NCI-H1436 (cell line): ENCODE data around the gene CST9.

Source experiments
- DNase-seq: peaks from one replicate; lab custom pipeline; 2025; lab: John Stamatoyannopoulos, UW

Gene CST9

GRCh38 chr20:23587631-23588030 is 18.1 kb downstream of the CST9 start:
- no peak for DNase-seq

GRCh38 chr20:23586735-23587525 is 18.8 kb downstream of the CST9 start:
- no peak for DNase-seq

DNA sequence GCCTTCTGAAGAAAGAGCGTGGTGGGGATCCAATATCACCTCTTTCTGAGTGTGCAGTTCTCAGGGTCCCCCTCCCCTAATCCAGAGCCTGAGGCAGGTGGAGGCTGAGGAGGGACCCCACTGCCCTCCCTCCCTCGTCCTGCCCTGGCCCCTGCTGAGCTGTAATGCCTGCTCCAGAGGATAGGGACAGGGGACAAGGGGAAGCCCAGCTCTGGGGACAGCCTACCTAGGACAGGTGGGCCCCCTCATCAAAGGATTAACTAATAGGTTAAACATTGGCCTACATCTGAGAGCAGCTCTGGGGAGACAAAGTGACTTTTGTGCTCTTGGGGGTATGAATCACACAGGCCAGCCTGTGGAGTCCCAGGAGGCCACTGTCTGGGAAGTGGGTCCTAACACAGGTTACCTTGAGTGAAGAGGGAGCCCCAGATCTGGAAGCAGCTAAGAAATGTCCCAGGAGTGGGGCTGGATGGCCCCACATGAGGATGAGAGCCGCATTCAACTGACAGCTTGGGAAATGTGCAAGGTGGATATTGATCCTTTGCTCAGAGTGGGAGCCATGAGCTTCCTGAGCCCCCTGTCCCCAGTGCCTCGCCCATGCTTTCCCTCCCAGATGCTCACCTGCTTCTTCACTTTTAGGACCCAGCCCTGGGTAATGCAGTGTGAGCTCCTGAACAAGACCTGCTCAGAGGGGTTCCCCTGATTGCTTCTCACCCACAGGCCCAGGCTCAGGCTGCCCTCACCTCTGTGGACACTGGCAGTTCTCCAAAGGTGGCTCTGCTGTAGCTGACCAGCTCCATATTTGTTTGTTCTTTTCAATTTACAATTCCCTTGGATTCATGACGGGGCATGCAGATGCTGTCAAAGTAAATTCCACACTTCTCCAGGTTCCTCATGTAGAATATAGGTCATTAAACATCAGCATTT is 19.6 kb downstream of the CST9 start:
- no peak for DNase-seq

DNA sequence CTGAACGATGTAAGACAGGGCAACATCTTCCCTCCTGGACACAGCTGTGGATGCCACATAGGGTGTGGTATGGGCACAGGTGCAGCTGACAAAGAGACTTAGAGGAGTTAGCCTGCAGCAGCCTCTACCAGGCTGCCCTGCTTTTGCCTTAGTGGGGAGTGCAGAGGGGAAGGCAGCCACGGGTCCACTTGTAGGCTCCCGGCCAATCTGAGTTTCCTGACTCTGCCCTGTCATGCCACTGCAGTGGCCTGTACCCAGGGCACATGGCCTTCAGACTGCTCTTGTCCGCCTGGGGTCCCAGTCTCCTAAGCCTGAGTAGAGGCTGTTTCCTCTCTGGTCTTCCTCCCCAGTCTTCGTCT is 20.3 kb downstream of the CST9 start:
- no peak for DNase-seq

DNA sequence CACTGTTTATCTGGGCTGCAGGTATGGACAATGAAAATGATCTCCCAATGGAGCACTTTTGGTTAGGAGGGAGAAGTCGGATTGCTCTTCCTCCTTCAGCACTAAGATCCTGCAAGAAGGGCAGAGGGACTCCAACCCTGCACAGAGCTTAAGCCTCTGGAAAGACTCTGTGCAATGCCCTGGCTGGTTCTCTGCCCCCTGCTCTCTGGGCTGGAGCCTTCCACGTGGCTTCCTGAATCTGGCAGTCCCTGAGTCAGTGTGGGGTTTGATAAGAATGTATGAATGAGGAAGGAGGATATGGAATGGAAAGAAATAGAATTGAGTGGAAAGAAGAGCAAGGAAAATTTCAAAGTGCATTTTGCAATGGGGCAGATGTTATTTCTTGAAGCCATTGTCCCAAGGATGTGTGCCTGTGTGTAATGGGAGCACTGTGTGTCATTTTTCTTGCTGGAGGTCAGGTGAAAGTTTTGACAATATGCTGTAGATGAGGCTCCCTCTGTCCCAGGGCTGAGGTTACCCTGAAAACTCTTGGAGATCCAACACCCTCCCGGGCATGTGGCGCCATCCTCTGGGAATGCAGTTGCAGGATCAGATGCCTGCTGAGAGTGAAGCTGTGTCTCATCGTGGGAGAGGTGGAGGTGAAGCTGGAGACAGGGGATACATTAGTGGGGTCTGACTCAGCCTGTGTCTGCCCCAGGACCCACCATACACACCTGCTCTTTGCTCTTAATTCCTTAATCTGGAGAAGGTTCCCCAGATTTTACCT is 21.1 kb downstream of the CST9 start:
- no peak for DNase-seq

DNA sequence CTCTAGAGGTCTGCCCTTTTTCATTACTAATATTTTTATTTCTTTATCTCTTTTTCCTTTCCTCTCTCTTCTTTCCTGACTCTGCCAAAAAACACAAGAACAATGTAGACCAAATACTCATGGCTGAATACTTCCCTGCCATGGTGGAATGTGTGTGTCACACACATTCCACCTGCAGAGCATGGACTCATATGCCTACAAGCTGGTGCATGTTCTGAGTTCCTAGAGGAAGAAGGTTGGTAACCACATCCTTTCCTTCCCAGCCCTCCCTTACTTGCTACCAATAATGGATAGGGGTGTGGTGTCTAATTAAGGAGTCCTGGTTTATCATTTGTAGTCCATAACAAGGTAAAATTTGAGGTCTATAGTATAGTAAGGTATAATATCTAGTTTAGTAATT is 22.2 kb downstream of the CST9 start:
- no peak for DNase-seq

DNA sequence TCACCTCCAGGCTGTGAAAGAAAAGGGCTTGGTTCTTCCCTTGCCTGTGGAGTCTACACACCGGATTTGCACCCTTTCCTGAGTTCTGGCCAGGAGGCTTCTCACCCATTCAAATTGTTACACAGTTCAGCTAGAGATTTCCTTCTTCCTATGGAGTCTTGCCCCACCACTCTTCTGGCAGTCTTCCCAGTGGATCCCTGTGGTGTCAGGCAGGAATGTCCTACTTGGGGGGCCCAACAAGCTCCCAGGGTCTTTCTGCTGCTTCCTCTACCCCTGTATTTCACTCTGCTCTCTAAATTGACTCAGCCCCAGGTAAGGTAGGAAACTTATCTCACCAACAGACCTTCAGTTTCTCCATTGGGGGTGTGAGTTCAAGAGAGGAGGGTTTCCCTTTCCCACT is 23.4 kb downstream of the CST9 start:
- no peak for DNase-seq

- peak; percentile 4 for DNase-seq
These were observed 23.9 kb downstream of the CST9 start for GRCh38 chr20:23581833-23582232.

- DNase-seq = no peak
These were observed 30.7 kb downstream of the CST9 start for GRCh38 chr20:23574977-23575376.

- no peak for DNase-seq
These were observed 35.4 kb downstream of the CST9 start for GRCh38 chr20:23570178-23570760.

GRCh38 chr20:23569570-23569969 is 36.1 kb downstream of the CST9 start:
- no peak for DNase-seq

DNA sequence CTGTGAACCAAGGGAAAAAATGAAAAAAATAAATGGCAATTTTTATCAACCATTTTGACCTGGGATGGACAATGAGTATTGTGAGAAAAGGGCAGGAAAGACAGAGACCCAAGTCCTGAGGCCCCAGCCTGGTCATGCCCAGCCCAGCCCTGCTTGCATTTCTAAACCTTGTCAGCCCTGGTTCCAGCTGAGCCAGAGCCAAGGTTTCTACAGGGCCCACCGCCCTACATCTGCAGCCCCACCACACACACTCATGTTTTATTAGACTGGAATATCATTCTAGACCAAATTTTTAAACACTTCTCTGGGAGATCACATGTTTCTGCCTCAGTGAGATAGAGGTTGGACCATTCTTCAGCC is 36.8 kb downstream of the CST9 start:
- DNase-seq = no peak

DNA sequence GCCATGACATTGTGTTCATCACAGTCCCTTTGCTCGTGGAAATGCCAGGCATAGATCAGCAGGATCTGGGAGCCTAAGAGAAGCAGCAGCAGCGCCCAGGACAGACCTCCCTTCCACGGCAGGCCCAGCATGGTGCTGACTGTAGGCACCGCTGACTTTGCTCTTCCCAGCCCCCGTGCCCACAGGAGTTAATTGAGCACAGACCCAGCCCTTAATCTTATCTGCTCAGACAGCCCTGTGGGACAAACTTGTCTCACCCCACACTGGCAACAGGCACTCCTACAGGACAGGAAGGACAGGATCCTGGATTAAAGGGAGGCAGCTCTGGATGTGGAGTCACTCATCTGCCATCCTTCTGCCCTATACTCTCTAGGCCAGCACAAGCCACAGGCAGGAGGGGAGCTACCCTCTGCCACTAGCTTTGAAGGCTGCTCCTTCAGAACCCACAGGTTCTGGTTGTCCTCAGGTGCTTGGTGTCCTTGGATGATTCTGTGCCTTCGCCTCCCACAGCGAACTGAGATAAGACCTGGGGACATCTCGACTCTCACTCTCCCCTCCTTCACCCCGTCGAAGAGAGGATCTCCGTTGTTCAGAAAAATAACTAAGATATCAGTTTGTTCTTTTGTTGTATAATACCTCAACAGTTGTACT is 37.3 kb downstream of the CST9 start, which contains the start of gene CST9L:
CST9L (minus strand) TSS at position 165 of the 651 bp plus-strand sequence; CDS start at position 131, 34 bp downstream.
- DNase-seq = no peak

GRCh38 chr20:23566199-23566932 is 39.4 kb downstream of the CST9 start:
- no peak for DNase-seq

- DNase-seq = no peak
These were observed 40.1 kb downstream of the CST9 start for GRCh38 chr20:23565503-23566045.

DNA sequence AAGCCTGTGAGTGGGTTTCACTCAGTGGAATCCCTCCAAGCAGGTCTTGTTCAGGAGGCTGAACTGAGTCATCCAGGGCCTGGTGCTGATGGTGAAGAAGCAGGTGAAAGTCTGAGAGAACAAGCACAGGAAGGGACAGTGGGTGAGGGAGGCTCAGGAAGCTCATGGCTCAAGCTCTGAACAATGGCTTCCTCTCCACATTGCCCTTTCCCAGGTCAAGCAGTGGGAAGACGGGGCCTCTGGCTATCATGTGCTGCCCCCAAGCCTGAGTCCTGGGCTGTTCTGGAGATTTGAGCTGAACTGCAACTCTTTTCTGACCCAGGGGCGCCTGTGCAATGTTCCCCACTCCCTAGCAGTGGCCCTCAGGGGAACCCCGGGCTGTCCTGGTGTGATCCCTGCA is 40.8 kb downstream of the CST9 start:
- no peak for DNase-seq

GRCh38 chr20:23562721-23563342 is 42.9 kb downstream of the CST9 start:
- DNase-seq = no peak

DNA sequence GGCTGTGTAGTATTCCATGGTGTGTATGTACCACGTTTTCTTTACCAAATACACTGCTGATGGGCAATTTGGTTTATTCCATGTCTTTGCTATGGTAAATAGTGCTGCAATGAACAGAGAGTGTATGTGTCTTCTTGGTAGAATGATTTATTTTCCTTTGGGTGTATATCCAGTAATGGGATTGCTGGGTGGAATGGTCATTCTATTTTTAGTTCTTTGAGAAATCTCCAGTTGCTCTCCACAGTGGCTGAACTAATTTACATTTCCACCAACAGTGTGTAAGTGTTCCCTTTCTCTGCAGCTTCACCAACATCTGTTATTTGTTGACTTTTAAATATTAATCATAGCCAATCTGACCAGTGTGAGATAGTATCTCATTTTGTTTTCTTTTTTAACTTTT is 51.3 kb downstream of the CST9 start:
- no peak for DNase-seq
